Stimulated activated CD8-positive, alpha-beta memory T cell treated with anti-CD3 and anti-CD28 coated beads, Interleukin-4, amount 100 ng/mL, for 48 hours (primary cell): ENCODE results near the gene JAKMIP2.
A peak's percentile ranks its signal among the peaks of the same experiment; 100 is the strongest.
"Not testable (repeated sequence)": the region's sequence is repeated elsewhere in the genome, so short reads cannot be mapped to it uniquely, and the experiment has no call there.

ENCODE experiments used
- DNase-seq: peaks from one replicate; pipeline ENCODE4 v3.0.0-alpha.2; 2020

The JAKMIP2 gene

GRCh38 chr5:147580418-147580817 lies 202.1 kb downstream of the JAKMIP2 start:
- DNase-seq: not testable (repeated sequence)

- DNase-seq: no peak
These were observed 204.1 kb downstream of the JAKMIP2 start for GRCh38 chr5:147578228-147579024.

GRCh38 chr5:147576646-147577535 lies 205.6 kb downstream of the JAKMIP2 start:
- peak; percentile 75 for DNase-seq

GRCh38 chr5:147575598-147575997 lies 206.9 kb downstream of the JAKMIP2 start:
- DNase-seq: no peak

- DNase-seq: no peak
These were observed 209.3 kb downstream of the JAKMIP2 start for GRCh38 chr5:147573211-147573610.

- DNase-seq: no peak
These were observed 213.7 kb downstream of the JAKMIP2 start for GRCh38 chr5:147568710-147569406.

- DNase-seq: no peak
These were observed 214.5 kb downstream of the JAKMIP2 start for GRCh38 chr5:147567917-147568598.

GRCh38 chr5:147565524-147565923 lies 217.0 kb downstream of the JAKMIP2 start:
- no peak for DNase-seq

GRCh38 chr5:147564124-147564486 lies 218.4 kb downstream of the JAKMIP2 start:
- no peak for DNase-seq

- DNase-seq: no peak
These were observed 218.9 kb downstream of the JAKMIP2 start for GRCh38 chr5:147563466-147564123.

GRCh38 chr5:147561435-147561834 lies 221.1 kb downstream of the JAKMIP2 start:
- DNase-seq: no peak

GRCh38 chr5:147560718-147561331 lies 221.7 kb downstream of the JAKMIP2 start:
- DNase-seq: no peak

- DNase-seq: no peak
These were observed 222.8 kb downstream of the JAKMIP2 start for GRCh38 chr5:147559749-147560148.

- peak; percentile 23 for DNase-seq
These were observed 223.7 kb downstream of the JAKMIP2 start for GRCh38 chr5:147558826-147559225.

- no peak for DNase-seq
These were observed 224.4 kb downstream of the JAKMIP2 start for GRCh38 chr5:147557876-147558745.

GRCh38 chr5:147555176-147555575 lies 227.4 kb downstream of the JAKMIP2 start:
- no peak for DNase-seq

GRCh38 chr5:147554261-147554817 lies 228.2 kb downstream of the JAKMIP2 start:
- no peak for DNase-seq

- DNase-seq: not testable (repeated sequence)
These were observed 228.7 kb downstream of the JAKMIP2 start for GRCh38 chr5:147553817-147554216.

- no peak for DNase-seq
These were observed 229.6 kb downstream of the JAKMIP2 start for GRCh38 chr5:147552897-147553296.

- DNase-seq: no peak
These were observed 230.9 kb downstream of the JAKMIP2 start for GRCh38 chr5:147551677-147552076.
